HG02885 (cell line): ENCODE results near the gene F2RL2.
A peak's percentile ranks its signal among the peaks of the same experiment; 100 is the strongest.
"Not testable (repeated sequence)": the region's sequence is repeated elsewhere in the genome, so short reads cannot be mapped to it uniquely, and the experiment has no call there.

ENCODE experiments used
- ATAC-seq: cut with Tn5 transposase; IDR thresholded peaks from one replicate; pipeline ENCODE4 v1.9.1; 2021; ENCODE audit warnings: mild to moderate bottlenecking; ENCODE audit not compliant: unreplicated experiment, poor library complexity

F2RL2 gene

DNA sequence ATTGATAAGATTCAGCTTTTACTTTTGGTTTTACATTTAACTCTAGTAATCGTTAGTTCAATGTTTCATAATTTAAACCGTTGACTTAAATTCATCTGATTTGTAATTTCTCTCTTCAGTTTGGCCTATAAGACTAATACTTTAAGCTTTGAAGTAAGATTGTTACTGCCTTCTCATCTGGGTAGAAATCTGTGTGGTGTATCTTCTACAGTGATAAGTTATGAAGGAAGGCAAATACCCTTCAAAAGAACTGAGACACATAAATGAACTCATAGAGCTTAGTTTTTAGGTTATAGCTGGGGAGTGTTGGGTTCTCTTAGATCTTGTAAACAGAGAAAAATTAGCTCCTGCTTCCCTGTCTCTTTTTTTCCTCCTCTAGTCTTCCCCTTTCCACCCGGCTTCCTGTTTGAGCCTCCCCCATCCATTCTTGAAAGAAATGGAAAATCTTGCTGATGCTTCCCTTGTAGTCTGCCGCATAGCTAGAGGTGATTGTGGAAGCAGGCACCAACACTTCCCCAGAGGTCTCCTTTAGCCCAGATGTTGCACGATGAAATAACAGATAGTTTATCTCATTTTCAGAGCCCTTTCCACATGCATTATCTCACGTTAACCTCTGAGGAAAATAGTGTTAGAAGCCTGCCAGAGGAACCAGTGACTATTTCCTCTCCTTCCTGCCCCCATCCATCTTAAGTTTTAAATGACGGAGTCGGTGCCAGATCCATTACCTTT, 2.0 kb upstream of the F2RL2 start:
- no peak for ATAC-seq

GRCh38 chr5:76622076-76622475, 1.1 kb downstream of the F2RL2 start:
- no peak for ATAC-seq

GRCh38 chr5:76620166-76620565, 3.0 kb downstream of the F2RL2 start:
- no peak for ATAC-seq

- ATAC-seq, result no peak
Observed at GRCh38 chr5:76617675-76618074, 5.5 kb downstream of the F2RL2 start.

DNA sequence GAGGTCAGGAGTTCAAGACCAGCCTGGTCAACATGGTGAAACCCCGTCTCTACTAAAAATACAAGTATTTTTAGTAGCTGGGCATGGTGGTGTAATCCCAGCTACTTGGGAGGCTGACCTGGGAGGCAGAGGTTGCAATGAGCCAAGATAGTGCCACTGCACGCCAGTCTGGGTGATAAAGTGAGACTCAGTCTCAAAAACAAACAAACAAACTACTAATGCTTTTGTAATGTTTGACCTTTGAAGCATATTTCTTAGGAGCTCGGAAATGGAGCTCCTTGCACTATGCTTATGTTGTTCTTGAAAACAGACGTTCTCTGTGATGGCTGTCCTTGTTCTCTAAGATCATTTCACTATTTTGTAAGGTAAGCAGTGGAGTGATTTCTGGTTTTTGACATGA, 6.0 kb downstream of the F2RL2 start:
- ATAC-seq, result no peak

GRCh38 chr5:76616206-76616605, 7.0 kb downstream of the F2RL2 start:
- no peak for ATAC-seq

- ATAC-seq, result no peak
Observed at GRCh38 chr5:76615759-76616158, 7.4 kb downstream of the F2RL2 start.

DNA sequence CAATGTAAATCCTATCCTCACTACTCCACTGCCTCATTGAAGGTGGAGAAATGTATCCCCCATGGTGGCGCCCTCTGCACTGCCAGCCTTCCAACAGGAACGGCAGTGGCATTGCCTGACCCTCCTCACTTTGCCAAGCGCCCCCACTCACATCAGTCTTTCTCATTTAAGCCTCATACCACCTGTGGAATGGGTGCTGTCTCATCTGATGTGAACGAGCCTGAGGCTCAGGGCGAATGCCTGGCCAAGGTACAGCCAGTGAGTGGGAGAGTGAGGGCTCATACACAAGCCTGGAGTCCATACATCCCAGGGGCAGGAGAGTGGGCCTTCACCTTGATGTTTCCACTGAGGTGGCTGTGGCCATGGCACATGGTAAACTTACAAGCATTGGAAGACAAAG, 10.3 kb downstream of the F2RL2 start:
- ATAC-seq, result no peak

DNA sequence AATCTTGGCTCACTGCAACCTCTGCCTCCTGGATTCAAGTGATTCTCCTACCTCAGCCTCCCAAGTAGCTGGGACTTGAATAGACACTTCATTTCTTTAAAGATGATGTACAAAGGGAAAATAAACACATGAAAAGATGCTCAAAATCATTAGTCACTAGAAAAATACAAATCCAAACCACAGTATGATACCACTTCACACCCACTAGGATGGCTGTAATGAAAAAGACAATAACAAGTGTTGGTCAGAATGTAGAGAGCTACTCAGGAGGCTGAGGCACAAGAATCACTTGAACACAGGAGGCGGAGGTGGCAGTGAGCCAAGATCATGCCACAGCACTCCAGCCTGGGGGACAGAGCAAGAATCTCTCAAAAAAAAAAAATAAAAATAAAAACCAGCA, 13.0 kb downstream of the F2RL2 start:
- no peak for ATAC-seq

- peak; percentile 49 for ATAC-seq
Observed at GRCh38 chr5:76608833-76609232, 14.4 kb downstream of the F2RL2 start.

- ATAC-seq, result peak; percentile 42
Observed at GRCh38 chr5:76607353-76607871, 15.8 kb downstream of the F2RL2 start.

DNA sequence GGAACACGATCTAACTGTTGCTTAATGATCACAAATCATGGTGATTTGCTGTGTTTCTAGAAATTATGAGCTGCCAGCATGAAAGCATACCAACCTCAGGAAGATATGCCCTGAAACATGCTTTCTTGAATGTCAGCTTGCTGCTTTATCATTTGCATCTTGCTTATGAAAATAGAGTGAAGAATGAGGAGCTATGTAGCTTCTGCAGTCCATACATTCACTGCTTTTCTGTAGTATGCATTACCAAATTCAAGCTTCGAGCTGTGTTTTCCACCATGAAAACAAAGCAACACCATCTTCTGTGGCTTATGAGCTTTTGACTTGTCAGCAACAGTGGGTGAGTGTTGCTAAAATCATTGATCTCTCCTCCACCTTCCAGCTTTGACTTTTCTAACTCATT, 16.5 kb downstream of the F2RL2 start:
- peak; percentile 44 for ATAC-seq

DNA sequence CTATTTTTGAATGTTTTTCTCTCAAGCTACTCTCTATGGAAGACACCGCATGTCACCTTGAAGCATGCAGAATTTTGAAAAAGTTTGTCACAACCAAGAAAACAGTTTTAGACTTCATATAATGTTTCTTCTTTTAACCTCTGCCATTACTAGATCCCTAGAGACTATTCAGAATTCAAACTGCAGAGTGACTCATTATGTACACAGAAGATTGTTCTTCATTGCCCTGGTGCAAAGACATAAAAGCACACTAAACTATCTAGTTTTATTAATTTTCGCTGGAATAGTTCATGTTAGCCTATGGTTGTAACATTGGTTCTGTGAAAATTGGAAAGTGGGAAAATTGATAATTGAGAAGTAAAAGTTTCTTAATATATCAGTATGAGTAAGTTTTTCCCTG, 18.4 kb downstream of the F2RL2 start:
- ATAC-seq, result no peak

DNA sequence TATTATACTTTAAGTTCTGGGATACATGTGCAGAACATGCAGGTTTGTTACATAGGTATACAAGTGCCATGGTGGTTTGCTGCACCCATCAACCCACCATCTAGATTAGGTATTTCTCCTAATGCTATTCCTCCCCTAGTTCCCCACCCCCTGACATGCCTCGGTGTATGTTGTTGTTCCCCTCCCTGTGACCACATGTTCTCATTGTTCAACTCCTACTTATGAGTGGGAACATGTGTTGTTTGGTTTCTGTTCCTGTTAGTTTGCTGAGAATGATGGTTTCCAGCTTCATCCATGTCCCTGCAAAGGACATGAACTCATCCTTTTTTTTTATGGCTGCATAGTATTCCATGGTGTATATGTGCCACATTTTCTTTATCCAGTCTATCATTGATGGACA, 19.2 kb downstream of the F2RL2 start:
- not testable (repeated sequence) for ATAC-seq

GRCh38 chr5:76602094-76602726, 21.0 kb downstream of the F2RL2 start:
- ATAC-seq, result no peak

GRCh38 chr5:76601470-76601869, 21.7 kb downstream of the F2RL2 start:
- ATAC-seq, result no peak

DNA sequence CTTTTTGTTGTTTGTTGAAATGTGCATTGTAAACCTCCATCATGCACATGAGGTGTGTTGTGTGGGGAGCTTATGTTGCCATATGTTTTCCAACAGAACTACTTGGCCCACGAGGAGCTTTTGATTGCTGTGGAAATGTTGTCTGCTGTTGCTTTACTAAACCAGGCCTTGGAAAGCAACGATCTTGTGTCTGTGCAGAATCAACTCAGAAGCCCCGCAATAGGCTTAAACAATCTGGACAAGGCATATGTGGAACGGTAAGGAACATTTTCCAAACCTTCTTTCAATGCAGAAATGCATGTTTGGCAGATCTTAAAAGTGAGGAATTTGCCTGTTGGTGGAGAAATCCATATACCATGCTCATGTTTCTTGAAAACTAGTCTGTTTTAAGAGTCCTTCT, 22.5 kb downstream of the F2RL2 start:
- no peak for ATAC-seq

- ATAC-seq, result no peak
Observed at GRCh38 chr5:76598531-76598930, 24.7 kb downstream of the F2RL2 start.

DNA sequence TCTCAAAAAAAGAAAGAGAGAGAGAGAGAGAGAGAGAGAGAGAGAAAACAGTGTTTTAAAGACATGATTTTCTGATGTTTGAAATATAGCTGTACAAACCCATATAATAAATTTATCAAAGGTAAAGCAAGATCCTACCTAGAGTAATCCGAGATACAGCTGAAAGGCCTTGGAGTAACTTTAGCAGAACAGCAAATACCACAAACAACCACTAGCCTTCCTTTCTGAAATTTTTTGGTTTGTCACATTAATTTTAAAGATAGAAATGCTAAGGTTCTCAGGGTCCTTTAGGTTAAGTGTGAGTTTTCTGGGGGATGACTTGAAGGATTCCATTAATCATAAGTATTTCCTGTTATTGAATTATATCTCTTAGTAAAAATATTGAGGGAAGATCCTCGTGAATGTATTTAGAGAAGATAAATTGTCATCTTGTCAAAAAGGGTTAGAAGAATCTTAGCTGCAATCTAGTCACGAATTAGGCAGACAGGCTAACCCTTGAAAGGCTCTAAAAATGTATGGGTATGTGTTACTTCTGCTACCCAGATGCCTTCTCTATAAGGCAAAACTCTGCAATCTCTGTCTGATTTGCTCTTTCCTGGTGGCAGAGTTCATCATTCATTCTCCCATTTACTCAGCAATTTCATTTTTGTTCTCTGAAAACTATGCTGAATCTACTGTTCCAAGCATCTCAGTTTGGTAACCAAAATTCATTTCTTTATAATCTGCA, 27.3 kb downstream of the F2RL2 start:
- ATAC-seq, result no peak

DNA sequence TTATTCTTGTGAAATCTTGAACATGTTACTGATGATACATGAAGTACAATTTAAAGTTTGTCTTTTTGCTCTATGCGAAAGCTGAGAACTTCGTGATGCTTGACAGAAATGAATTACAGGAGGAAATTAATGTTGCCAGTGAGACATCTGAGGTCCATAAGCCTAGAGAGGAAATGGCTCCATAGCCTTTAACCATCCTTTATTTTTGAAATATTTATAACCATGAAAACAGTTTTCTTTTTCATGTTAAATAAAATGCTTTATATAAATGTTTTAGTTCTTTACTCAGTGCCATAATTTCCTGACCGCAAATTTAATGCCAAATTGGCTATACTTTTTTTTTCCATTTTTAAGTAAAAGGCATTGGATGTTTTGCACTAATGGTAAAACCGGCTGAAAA, 29.1 kb downstream of the F2RL2 start:
- ATAC-seq, result no peak

- ATAC-seq, result no peak
Observed at GRCh38 chr5:76592692-76593091, 30.5 kb downstream of the F2RL2 start.
